Body of pancreas (tissue), 4 donors: Measurements from ENCODE around the gene ZNF511. TPM values are rescaled to one million over a fixed set of nuclear protein-coding genes. Genes with fewer than 3 reads are reported as not detected.

ENCODE experiments used
- ATAC-seq: fragments of 150-250 bp; one replicate; pipeline ENCODE4 v1.9.1; 2016
- DNase-seq, 4 donors: peaks; one replicate each; pipeline ENCODE4 v3.0.0-alpha.2; 2019
- H3K27ac ChIP-seq, 4 donors: fragments of 200-600 bp; sonication (generic); 1 replicate in 3 of 4; 2 replicates in 1 of 4; pipeline versions ENCODE4 v1.5.1 to v1.6.1; 2016 to 2019; ENCODE audit warnings: mild to moderate bottlenecking in 1 of 4, mixed read lengths in 1 of 4, moderate library complexity in 1 of 4
- H3K27me3 ChIP-seq, 2 donors: fragments of 200-600 bp; sonication (generic); one replicate each; pipeline ENCODE4 v1.6.0; 2016; ENCODE audit warnings: mild to moderate bottlenecking in 1 of 2
- H3K36me3 ChIP-seq, 2 donors: fragments of 200-600 bp; sonication (generic); replicated peaks in 1 of 2; 2 replicates each; pipeline ENCODE4 v1.5.1; 2016; ENCODE audit warnings: low read depth in 2 of 2; ENCODE audit not compliant: insufficient read depth in 1 of 2
- H3K4me1 ChIP-seq: fragments of 200-600 bp; sonication (generic); one replicate; pipeline ENCODE4 v1.6.0; 2016
- H3K4me3 ChIP-seq, 2 donors: fragments of 200-600 bp; sonication (generic); 1 replicate in 1 of 2; 2 replicates in 1 of 2; pipeline ENCODE4 v1.5.1; 2016 to 2019
- H3K9me3 ChIP-seq, 3 donors: fragments of 200-600 bp; sonication (generic); 1 replicate in 2 of 3; 2 replicates in 1 of 3; pipeline ENCODE4 v1.5.1; 2016
- CTCF ChIP-seq, 7 experiments: fragments of 450-650 bp in 4 of 7; fragments of 200-600 bp in 3 of 7; sonication (generic) in 3 of 7; IDR thresholded peaks; one replicate each; pipeline ENCODE4 v1.5.1; 2016 to 2019; ENCODE audit warnings: antibody characterized with exemption in 7 of 7
- POLR2A ChIP-seq, 3 donors: fragments of 450-650 bp; IDR thresholded peaks; one replicate each; pipeline ENCODE4 v1.6.1; 2016; ENCODE audit warnings: antibody characterized with exemption in 3 of 3, mild to moderate bottlenecking in 2 of 3
- WGBS, 2 donors: methylation state at CpG; one replicate each; pipeline ENCODE4 v1.1.5; 2017; 5-methylcytosine and 5-hydroxymethylcytosine counted together
- intact Hi-C: fragments of 100-400 bp; cut with DNase I; formaldehyde crosslinking; loops from one replicate; pipeline ENCODE4 v1.15.1; 2023
- total RNA-seq, 2 donors: library from RNA; depleted of rRNA; stranded (reverse); fragments of >200 nt; gene quantifications; one replicate each; pipeline ENCODE4 v1.1.0, GENCODE V29; 2016

ZNF511 gene
- total RNA-seq, result 10 to 100 TPM; 15.0 to 22.7 TPM

- Histone ChIP-seq H3K4me1 (peaks cover 28% of the 10 kb centered on the region), H3K27ac (peak within 1 kb of the TSS; percentile 91 to 99 (median 93)), H3K9me3 (no peaks in the 10 kb centered on the region), H3K36me3 (no peaks in the 10 kb centered on the region), H3K4me3 (peak within 1 kb of the TSS; percentile 63 to 79), H3K27me3 (no peaks in the 10 kb centered on the region)
- TF ChIP-seq CTCF (IDR thresholded peaks at IDR 0.05) (peak in 3 of 7 experiments; percentile 4 to 26 (median 11)), POLR2A (IDR thresholded peaks at IDR 0.05) (peak; percentile 34 to 74 (median 45))
- intact Hi-C loops, result no loop called here
- 1% methylated on average over 14 to 78 of the region's 89 CpGs for WGBS, 2 donors
- ATAC-seq, result peak; percentile 78
- peak; percentile 84 to 88 (median 88) for DNase-seq
Observed at GRCh38 chr10:133308421-133309099, at the start of gene ZNF511, which contains the start of gene TUBGCP2. Gene ZNF511 (plus strand): TSS chr10:133308914. CDS start chr10:133308944, 30 bp downstream. Gene TUBGCP2 (minus strand): TSS chr10:133308872. CDS start chr10:133302941, 5,931 bp downstream.

GRCh38 chr10:133259602-133259989, 49.1 kb upstream of the ZNF511 start:
- H3K36me3 ChIP-seq, result no peaks in the 10 kb centered on the region
- peaks cover 31% of the 10 kb centered on the region for H3K4me1 ChIP-seq
- no peak for DNase-seq
- 23 to 68% methylated on average over 3 to 11 of the region's 12 CpGs for WGBS, 2 donors
- no peak overlapping the region for H3K4me3 ChIP-seq
- H3K27me3 ChIP-seq, result no peaks in the 10 kb centered on the region
- H3K27ac ChIP-seq, result peak overlapping the region in 2 of 4 donors; percentile 26 to 37
- intact Hi-C loops, result no loop called here
- no peaks in the 10 kb centered on the region for H3K9me3 ChIP-seq
- no peak for ATAC-seq
- no peak for TF ChIP-seq POLR2A (IDR thresholded peaks at IDR 0.05)
- TF ChIP-seq CTCF (IDR thresholded peaks at IDR 0.05), result no peak

- peak in 1 of 3 donors; percentile 34 for TF ChIP-seq POLR2A (IDR thresholded peaks at IDR 0.05)
- TF ChIP-seq CTCF (IDR thresholded peaks at IDR 0.05), result no peak
- Histone ChIP-seq H3K27ac (peak overlapping the region; percentile 72 to 92 (median 84)), H3K36me3 (no peaks in the 10 kb centered on the region), H3K4me3 (peak overlapping the region; percentile 52 to 64), H3K4me1 (peaks cover 30% of the 10 kb centered on the region), H3K9me3 (no peaks in the 10 kb centered on the region), H3K27me3 (no peaks in the 10 kb centered on the region)
- DNase-seq (peak; percentile 57 to 59 (median 58)), ATAC-seq (peak; percentile 49)
- intact Hi-C loops, result no loop called here
- WGBS, 2 donors, result 20 to 28% methylated on average over 11 to 35 of the region's 50 CpGs
Observed at GRCh38 chr10:133260895-133261725, 47.6 kb upstream of the ZNF511 start.

GRCh38 chr10:133261726-133262325, 46.9 kb upstream of the ZNF511 start:
- Histone ChIP-seq H3K36me3 (no peaks in the 10 kb centered on the region), H3K4me3 (peak overlapping the region; percentile 52 to 64), H3K27ac (peak overlapping the region; percentile 72 to 92 (median 84)), H3K27me3 (no peaks in the 10 kb centered on the region), H3K4me1 (peaks cover 30% of the 10 kb centered on the region), H3K9me3 (no peaks in the 10 kb centered on the region)
- intact Hi-C loops, result no loop called here
- WGBS, 2 donors, result 1 to 2% methylated on average over 6 to 63 of the region's 79 CpGs
- peak; percentile 76 for ATAC-seq
- TF ChIP-seq CTCF (IDR thresholded peaks at IDR 0.05) (no peak), POLR2A (IDR thresholded peaks at IDR 0.05) (peak in 1 of 3 donors; percentile 51)
- peak; percentile 92 to 94 (median 93) for DNase-seq
